Activated naive CD8-positive, alpha-beta T cell treated with anti-CD3 and anti-CD28 coated beads, Interleukin-2, amount 10 ng/mL, durations not matched to agents 7 days and 5 days (primary cell): ENCODE results near the gene OR1A2. TPM values are rescaled to one million over a fixed set of nuclear protein-coding genes. Genes with fewer than 3 reads are reported as not detected.
"Not testable (repeated sequence)": the region's sequence is repeated elsewhere in the genome, so short reads cannot be mapped to it uniquely, and the experiment has no call there.

Source experiments
- ATAC-seq: fragments of 150-1000 bp; cut with Tn5 transposase; one replicate; pipeline ENCODE4 v1.10.0; 2021; ENCODE audit warnings: low read depth, moderate library complexity
- POLR2A ChIA-PET: fragments of 350-600 bp; sonication (Branson Sonifier 250); formaldehyde crosslinking; loops from one replicate; lab custom pipeline; 2021; ENCODE audit warnings: antibody characterized with exemption; lab: Charles Lee
- DNase-seq: peaks from one replicate; pipeline ENCODE4 v3.0.0; 2021
- H3K27ac Mint-ChIP-seq: one replicate; pipeline ENCODE4 v1.8.0; 2022; ENCODE audit warnings: mild to moderate bottlenecking, mixed read lengths
- H3K27me3 Mint-ChIP-seq: one replicate; pipeline ENCODE4 v1.8.0; 2022; ENCODE audit warnings: mild to moderate bottlenecking, moderate library complexity, mixed read lengths
- H3K36me3 Mint-ChIP-seq: one replicate; pipeline ENCODE4 v1.8.0; 2021; ENCODE audit warnings: mild to moderate bottlenecking, mixed read lengths
- H3K4me1 Mint-ChIP-seq: one replicate; pipeline ENCODE4 v1.8.0; 2021; ENCODE audit warnings: mixed read lengths
- H3K4me3 Mint-ChIP-seq: one replicate; pipeline ENCODE4 v1.8.0; 2022; ENCODE audit warnings: mild to moderate bottlenecking, moderate library complexity, mixed read lengths
- H3K9me3 Mint-ChIP-seq: one replicate; pipeline ENCODE4 v1.8.0; 2021; ENCODE audit warnings: mixed read lengths
- total RNA-seq, 2 experiments: library from RNA; stranded (reverse); gene quantifications; one replicate each; pipeline ENCODE4 v1.2.3, GENCODE V29; 2021

Gene OR1A2, protein sequence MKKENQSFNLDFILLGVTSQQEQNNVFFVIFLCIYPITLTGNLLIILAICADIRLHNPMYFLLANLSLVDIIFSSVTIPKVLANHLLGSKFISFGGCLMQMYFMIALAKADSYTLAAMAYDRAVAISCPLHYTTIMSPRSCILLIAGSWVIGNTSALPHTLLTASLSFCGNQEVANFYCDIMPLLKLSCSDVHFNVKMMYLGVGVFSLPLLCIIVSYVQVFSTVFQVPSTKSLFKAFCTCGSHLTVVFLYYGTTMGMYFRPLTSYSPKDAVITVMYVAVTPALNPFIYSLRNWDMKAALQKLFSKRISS
- total RNA-seq, result not detected

DNA sequence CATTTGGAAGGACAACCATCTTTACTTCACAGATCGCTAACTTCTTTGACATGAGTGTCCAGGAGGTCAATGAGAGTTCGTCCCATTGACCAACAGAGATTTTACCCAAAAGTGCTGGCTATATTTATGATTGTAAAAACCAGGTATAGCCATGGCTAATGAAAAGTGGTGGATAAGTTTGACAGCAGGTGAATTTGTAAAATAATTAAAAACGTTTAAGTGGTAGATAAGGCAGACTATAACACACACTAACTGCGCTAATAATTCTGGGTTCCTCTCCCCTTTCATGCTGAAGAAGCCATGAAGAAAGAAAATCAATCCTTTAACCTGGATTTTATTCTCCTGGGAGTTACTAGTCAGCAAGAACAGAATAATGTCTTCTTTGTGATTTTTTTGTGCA is at the start of gene OR1A2:
OR1A2 (plus strand) TSS at position 301 of the 400 bp plus-strand sequence; CDS start at position 301, 0 bp downstream.
- ATAC-seq, result no peak
- no peaks in the 10 kb centered on the region for H3K36me3 Mint-ChIP-seq

DNA sequence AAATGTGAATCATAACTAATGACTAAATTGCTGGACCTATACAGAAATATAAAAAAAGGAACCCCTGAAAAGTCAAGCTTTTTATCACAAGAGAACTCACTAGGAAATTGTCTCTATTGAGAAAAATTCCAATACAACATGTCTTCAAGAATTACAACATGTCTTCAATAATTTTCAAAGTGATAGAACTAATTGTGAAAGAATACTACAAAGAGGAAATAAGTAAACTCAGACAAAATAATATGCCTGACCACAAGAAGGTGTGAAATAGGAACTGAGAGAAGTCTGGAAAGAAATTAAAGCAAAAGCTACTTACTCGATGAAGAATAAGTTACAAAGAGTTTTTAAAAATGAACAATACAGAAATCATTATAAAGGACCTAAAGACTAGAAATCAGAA is 40.1 kb upstream of the OR1A2 start:
- H3K9me3 Mint-ChIP-seq, result no peaks in the 10 kb centered on the region
- POLR2A ChIA-PET, result no interaction called here
- no peak overlapping the region for H3K27ac Mint-ChIP-seq

More for the DNA sequence above, at the start of gene OR1A2:
- H3K27ac Mint-ChIP-seq, result no peak within 1 kb of the TSS
- no peaks in the 10 kb centered on the region for H3K4me1 Mint-ChIP-seq
- H3K27me3 Mint-ChIP-seq, result peaks cover 2% of the 10 kb centered on the region
- H3K9me3 Mint-ChIP-seq, result no peaks in the 10 kb centered on the region
- DNase-seq, result no peak
- H3K4me3 Mint-ChIP-seq, result no peak within 1 kb of the TSS
- POLR2A ChIA-PET, result no interaction called here

DNA sequence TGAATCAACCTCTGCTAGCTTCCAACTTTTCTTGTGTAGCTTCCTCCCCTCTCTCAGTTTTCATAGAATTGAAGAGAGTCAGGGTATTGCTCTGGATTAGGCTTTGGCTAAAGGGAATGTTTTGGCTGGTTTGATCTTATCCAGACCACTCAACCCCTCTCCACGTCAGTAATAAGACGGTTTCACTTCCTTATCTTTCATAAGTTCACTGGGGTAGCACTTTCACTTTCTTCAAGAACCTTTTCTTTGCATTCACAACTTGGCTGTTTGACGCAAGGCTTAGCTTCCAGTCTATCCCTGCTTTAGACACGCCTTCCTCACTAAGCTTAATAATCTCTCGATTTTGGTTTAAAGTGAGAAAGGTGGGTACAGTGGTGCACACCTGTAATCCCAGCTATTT is 29.7 kb upstream of the OR1A2 start:
- POLR2A ChIA-PET, result no interaction called here
- no peak for DNase-seq
- Mint-ChIP-seq H3K27me3 (peaks cover 2% of the 10 kb centered on the region), H3K9me3 (no peaks in the 10 kb centered on the region), H3K4me1 (peaks cover 3% of the 10 kb centered on the region), H3K27ac (no peak overlapping the region), H3K36me3 (no peaks in the 10 kb centered on the region), H3K4me3 (peak overlapping the region; percentile 9)
- ATAC-seq, result no peak

More for the DNA sequence above, 40.1 kb upstream of the OR1A2 start:
- Mint-ChIP-seq H3K4me1 (no peaks in the 10 kb centered on the region), H3K36me3 (no peaks in the 10 kb centered on the region), H3K4me3 (no peak overlapping the region), H3K27me3 (peaks cover 19% of the 10 kb centered on the region)
- DNase-seq, result no peak
- no peak for ATAC-seq

DNA sequence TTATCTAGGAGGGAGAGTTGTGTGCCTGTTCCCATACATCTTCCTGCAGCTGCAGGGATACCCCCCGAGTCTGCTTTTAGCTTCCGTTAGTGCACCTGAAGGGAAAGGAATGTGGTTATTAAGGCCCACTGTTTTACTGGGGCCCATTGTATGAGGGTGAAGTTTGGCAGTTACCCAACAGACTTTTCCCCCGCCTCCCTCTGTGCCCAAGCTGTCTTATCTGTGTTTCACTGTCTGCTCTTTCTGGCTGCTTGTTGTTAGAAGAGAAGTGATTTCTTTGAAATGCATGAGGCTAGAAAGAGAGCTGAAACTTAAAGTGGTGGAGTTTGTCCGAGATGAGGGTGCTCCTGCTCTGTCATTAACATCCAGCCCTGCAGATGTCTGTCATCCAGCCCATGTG is 7.4 kb upstream of the OR1A2 start:
- POLR2A ChIA-PET, result no interaction called here
- H3K4me1 Mint-ChIP-seq, result no peaks in the 10 kb centered on the region
- H3K27me3 Mint-ChIP-seq, result peaks cover under 1% of the 10 kb centered on the region
- no peak for DNase-seq
- ATAC-seq, result no peak
- no peaks in the 10 kb centered on the region for H3K9me3 Mint-ChIP-seq
- H3K36me3 Mint-ChIP-seq, result no peaks in the 10 kb centered on the region
- H3K27ac Mint-ChIP-seq, result no peak overlapping the region
- no peak overlapping the region for H3K4me3 Mint-ChIP-seq

DNA sequence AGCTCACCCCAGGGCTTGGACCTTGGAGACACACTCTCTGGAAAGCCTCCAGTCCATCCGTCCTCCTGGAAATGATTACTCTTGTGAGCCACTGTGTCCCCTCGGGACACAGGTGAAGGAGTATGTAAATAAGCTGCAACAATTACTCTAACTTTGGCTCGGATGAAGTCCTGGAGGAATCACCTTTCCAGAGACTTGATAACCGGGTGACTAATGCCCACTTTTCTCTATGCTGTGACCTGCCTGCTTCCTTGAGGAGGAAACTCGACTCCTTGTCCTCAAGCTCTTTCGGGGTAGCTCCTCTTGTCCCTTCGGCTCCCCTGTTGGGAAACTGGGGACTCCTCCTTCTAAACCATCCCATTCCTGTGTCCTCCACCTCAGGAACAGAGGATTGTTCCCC is 10.0 kb downstream of the OR1A2 start, which contains the start of gene OR1A1:
OR1A1 (plus strand) TSS at position 301 of the 400 bp plus-strand sequence. CDS start 7,954 bp downstream, outside the sequence.
- Mint-ChIP-seq H3K27ac (no peak within 1 kb of the TSS), H3K36me3 (no peaks in the 10 kb centered on the region), H3K4me3 (no peak within 1 kb of the TSS)

DNA sequence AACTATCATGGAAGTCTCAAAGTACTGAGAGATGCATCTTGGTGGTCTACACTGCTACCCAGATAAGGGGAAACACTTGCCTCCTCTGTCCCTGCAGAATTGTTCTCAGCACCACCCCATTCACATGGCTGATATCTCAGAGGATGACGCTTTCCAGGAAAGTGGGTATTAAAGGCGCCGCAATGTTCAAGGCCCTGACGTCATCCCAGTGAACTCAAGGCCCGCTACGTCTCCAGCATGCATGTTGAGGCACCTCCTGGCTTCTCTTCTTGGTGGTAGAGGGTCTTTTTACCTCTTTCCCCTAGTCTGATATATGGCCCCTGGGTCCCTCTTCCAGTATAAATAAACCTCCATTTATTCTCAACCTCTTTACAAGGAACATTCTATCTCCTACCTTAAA is 11.2 kb downstream of the OR1A2 start:
- Mint-ChIP-seq H3K27me3 (peaks cover 6% of the 10 kb centered on the region), H3K4me3 (no peak overlapping the region), H3K36me3 (no peaks in the 10 kb centered on the region), H3K4me1 (no peaks in the 10 kb centered on the region), H3K9me3 (peaks cover 2% of the 10 kb centered on the region), H3K27ac (no peak overlapping the region)
- DNase-seq, result no peak
- ATAC-seq, result no peak
- POLR2A ChIA-PET, result no interaction called here

More for the DNA sequence above, 10.0 kb downstream of the OR1A2 start, which contains the start of gene OR1A1:
- Mint-ChIP-seq H3K9me3 (peaks cover 2% of the 10 kb centered on the region), H3K4me1 (no peaks in the 10 kb centered on the region), H3K27me3 (peaks cover 6% of the 10 kb centered on the region)
- POLR2A ChIA-PET, result no interaction called here
- DNase-seq (no peak), ATAC-seq (no peak)

DNA sequence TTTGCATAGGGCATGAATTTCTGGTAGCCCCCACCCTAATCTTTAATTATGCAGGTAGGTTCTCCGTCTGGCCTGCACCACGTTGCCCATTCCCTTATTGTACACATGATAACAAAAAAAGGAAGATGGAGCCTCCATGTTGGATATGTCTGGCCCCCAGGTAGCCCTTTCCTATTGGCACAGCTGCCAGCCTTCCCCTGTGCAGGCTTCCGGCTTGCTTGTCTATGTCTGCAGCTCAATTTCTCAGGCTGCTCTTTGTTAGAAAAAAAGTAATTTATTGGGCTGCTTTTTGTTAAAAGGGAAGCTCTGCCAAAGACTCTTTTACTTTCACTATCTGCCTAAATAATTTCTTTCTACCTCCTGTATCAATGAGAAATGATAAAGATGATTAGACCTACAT is 15.7 kb downstream of the OR1A2 start:
- POLR2A ChIA-PET, result no interaction called here
- Mint-ChIP-seq H3K4me1 (no peaks in the 10 kb centered on the region), H3K36me3 (no peaks in the 10 kb centered on the region), H3K4me3 (no peak overlapping the region), H3K27me3 (peaks cover 2% of the 10 kb centered on the region), H3K27ac (no peak overlapping the region), H3K9me3 (no peaks in the 10 kb centered on the region)
- DNase-seq, result no peak
- no peak for ATAC-seq

DNA sequence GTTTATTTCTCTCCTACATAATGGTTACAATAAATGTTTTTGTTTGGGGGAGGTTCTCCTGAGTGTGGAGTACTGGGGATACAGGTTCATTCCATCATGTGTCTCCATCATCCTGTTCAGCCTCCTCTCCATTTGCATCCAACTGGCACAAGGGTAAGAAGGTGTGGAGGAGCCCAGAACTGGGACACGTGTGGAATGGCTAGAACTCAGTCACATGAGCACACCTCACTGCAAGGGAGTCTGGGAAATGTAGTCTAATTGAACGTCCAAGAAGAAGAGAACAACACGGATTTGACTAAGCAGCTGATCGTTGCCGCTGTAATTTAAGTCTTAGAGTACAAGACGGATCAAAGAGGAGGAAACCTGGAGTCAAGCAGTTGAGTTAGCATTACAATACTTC is 16.3 kb downstream of the OR1A2 start:
- POLR2A ChIA-PET, result no interaction called here
- no peaks in the 10 kb centered on the region for H3K36me3 Mint-ChIP-seq
- ATAC-seq (no peak), DNase-seq (no peak)
- H3K9me3 Mint-ChIP-seq, result no peaks in the 10 kb centered on the region
- H3K4me3 Mint-ChIP-seq, result no peak overlapping the region
- no peaks in the 10 kb centered on the region for H3K4me1 Mint-ChIP-seq
- no peak overlapping the region for H3K27ac Mint-ChIP-seq
- H3K27me3 Mint-ChIP-seq, result peaks cover 2% of the 10 kb centered on the region

DNA sequence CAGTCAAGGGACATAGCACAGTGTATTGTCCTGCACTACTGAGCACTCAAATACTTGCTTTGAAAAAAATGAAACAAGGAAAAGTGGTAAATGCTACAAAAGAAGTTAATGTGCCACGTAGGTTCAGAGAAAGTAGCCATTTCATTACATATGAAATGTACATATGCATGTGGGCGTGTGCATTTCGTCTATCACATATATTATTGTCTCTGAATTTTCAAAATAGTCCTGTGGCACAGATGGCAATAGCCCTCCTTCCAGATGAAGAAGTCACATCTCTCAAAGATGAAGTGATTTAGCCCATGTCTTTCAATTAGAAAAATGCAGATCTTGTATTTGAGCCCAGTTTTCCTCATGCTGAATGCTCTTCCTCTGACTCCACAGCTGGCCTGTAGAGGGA is 22.7 kb downstream of the OR1A2 start:
- DNase-seq, POLR2A ChIA-PET, H3K36me3 Mint-ChIP-seq, H3K27me3 Mint-ChIP-seq, H3K4me1 Mint-ChIP-seq, H3K27ac Mint-ChIP-seq, ATAC-seq, H3K4me3 Mint-ChIP-seq: not testable (repeated sequence)
- H3K9me3 Mint-ChIP-seq, result peaks cover 10% of the 10 kb centered on the region

DNA sequence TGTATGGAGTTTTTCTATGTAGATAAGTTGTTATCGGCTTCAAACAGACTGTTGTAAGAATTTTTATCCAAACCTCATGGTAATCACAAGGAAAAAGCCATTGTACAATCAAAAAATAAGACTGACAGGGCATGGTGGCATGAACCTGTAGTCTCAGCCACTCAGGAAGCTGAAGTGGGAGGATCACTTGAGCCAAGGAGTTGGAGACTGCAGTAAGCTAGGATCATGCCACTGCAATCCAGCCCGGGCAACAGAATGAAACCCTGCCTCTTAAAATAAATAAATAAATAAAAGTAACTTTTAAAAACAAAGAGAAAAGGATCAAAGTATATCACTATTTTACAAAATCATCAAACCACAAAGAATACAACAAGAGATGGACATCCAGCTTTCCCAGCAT is 24.5 kb downstream of the OR1A2 start:
- Mint-ChIP-seq H3K4me3 (peak overlapping the region; percentile 64), H3K4me1 (peaks cover 10% of the 10 kb centered on the region), H3K27me3 (peaks cover 9% of the 10 kb centered on the region), H3K9me3 (peaks cover 10% of the 10 kb centered on the region), H3K27ac (no peak overlapping the region), H3K36me3 (no peaks in the 10 kb centered on the region)
- DNase-seq (no peak), ATAC-seq (no peak)
- POLR2A ChIA-PET, result no interaction called here

DNA sequence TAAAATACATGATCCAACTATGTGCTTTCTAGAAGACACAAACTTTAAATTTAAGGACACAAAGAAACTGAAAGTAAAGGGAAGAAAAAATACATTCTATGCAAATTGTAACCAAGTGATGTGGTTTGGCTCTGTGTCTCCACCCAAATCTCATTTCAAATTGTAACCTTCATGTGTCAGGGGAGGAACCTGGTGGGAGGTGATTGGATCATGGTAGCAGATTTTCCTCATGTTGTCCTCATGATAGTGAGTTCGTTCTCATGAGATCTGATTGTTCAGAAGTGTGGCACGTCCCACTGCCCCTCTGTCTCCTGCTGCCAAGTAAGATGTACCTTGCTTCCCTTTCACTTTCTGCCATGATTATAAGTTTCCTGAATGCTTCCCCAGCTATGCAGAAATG is 25.2 kb downstream of the OR1A2 start:
- POLR2A ChIA-PET, result no interaction called here
- Mint-ChIP-seq H3K36me3 (no peaks in the 10 kb centered on the region), H3K4me3 (peak overlapping the region; percentile 64), H3K27ac (peak overlapping the region; percentile 67), H3K4me1 (peaks cover 10% of the 10 kb centered on the region), H3K27me3 (peaks cover 9% of the 10 kb centered on the region), H3K9me3 (peaks cover 10% of the 10 kb centered on the region)
- no peak for ATAC-seq
- no peak for DNase-seq

DNA sequence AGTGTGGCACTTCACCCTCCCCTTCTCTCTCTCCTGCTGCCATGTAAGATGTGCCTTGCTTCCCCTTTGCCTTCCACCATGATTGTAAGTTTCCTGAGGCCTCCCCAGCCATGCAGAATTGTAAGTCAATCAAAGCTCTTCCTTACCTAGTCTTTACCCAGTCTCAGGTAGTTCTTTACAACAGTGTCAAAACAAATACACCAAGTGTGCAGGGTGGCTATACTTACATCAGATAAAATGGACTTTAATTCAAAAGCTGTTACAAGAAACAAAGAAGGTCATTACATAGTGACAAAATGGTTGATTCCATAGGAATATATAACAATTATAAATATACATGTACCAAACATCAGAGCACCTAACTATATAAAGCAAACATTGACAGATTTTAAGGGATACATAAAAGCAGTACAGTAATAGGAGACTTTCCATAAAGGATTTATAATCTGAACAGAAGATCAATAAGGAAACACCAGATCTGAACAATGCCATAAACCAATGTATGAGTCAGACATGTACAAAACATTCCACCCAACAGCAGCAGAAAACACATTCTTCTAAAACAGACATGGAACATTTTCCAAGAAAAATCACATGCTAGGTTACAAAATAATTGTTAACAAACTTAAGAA is 27.5 kb downstream of the OR1A2 start:
- H3K27ac Mint-ChIP-seq, H3K4me1 Mint-ChIP-seq, H3K4me3 Mint-ChIP-seq, H3K9me3 Mint-ChIP-seq, ATAC-seq, DNase-seq, H3K36me3 Mint-ChIP-seq, H3K27me3 Mint-ChIP-seq, POLR2A ChIA-PET: not testable (repeated sequence)

DNA sequence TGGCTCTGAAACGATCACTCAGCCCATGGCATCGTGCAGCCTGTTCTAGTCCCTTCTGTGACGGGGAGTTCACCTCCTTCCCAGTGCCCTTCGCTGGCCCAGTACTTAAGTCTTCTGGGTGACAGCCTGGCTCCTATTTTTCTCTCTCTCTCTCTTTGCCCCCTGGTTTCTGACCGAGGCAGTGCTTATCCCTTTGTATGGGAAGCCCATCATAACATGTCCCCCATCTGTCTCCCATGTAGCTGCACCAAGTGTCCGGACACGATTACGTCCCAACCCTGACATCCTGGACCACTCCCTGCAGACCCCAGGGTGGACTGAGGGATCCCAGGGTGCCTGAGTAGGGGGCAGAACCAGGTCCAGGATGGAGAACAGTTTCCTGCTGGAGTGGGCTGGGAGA is 35.0 kb downstream of the OR1A2 start:
- DNase-seq, H3K9me3 Mint-ChIP-seq, H3K36me3 Mint-ChIP-seq, H3K4me1 Mint-ChIP-seq, H3K27ac Mint-ChIP-seq, POLR2A ChIA-PET, ATAC-seq, H3K4me3 Mint-ChIP-seq, H3K27me3 Mint-ChIP-seq: not testable (repeated sequence)

DNA sequence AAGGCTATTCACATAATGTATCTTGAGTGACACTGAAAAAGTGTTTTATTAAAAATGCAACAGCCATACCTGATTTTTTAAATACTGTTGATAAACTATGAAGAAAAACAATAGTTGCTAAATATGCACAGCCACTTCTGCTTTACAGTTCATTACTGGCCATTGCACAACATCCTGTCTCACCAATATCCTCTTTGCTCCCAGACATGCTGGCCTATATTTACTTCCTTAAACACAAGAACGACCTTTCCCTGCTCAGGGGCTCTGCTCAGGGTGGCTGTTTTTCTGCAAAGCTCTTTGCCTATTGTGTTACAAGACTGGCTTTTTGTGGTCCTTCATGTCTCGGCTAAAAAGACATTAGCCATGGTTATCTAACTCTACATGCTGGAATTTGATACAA is 41.4 kb downstream of the OR1A2 start:
- DNase-seq, H3K4me3 Mint-ChIP-seq, H3K27ac Mint-ChIP-seq, H3K36me3 Mint-ChIP-seq, ATAC-seq, H3K27me3 Mint-ChIP-seq, H3K9me3 Mint-ChIP-seq, POLR2A ChIA-PET, H3K4me1 Mint-ChIP-seq: not testable (repeated sequence)
